Neural progenitor cell (in vitro differentiated cells): ENCODE measurements around the gene CCDC66. TPM values are rescaled to one million over a fixed set of nuclear protein-coding genes. Genes with fewer than 3 reads are reported as not detected.
"Not testable (repeated sequence)": the region's sequence is repeated elsewhere in the genome, so short reads cannot be mapped to it uniquely, and the experiment has no call there.

Experiments
- DNase-seq: peaks from one replicate; pipeline ENCODE4 v3.0.0-alpha.2; 2016; ENCODE audit warnings: low spot score
- H2AFZ ChIP-seq: fragments of 200-600 bp; sonication (generic); replicated peaks from 2 replicates; pipeline ENCODE4 v1.6.1; 2016; ENCODE audit warnings: antibody characterized with exemption
- H3F3A ChIP-seq: fragments of 200-600 bp; sonication (generic); 2 replicates; pipeline ENCODE4 v1.6.1; 2016; ENCODE audit warnings: antibody characterized with exemption, low read depth
- H3K27ac ChIP-seq: fragments of 200-600 bp; sonication (generic); 2 replicates; pipeline ENCODE4 v1.5.1; 2016; ENCODE audit warnings: mild to moderate bottlenecking
- H3K27me3 ChIP-seq: fragments of 200-600 bp; sonication (generic); 2 replicates; pipeline ENCODE4 v1.6.1; 2016; ENCODE audit warnings: mild to moderate bottlenecking, moderate library complexity
- H3K36me3 ChIP-seq: fragments of 200-600 bp; sonication (generic); 2 replicates; pipeline ENCODE4 v1.5.1; 2016
- H3K4me1 ChIP-seq: fragments of 200-600 bp; sonication (generic); 2 replicates; pipeline ENCODE4 v1.6.1; 2016; ENCODE audit warnings: mixed run types
- H3K4me2 ChIP-seq: fragments of 200-600 bp; sonication (generic); 2 replicates; pipeline ENCODE4 v1.6.1; 2016
- H3K4me3 ChIP-seq: fragments of 200-600 bp; sonication (generic); 2 replicates; pipeline ENCODE4 v1.5.1; 2016
- H3K79me2 ChIP-seq: fragments of 200-600 bp; sonication (generic); 2 replicates; pipeline ENCODE4 v1.6.1; 2016; ENCODE audit warnings: low read depth
- H3K9ac ChIP-seq: fragments of 200-600 bp; sonication (generic); 2 replicates; pipeline ENCODE4 v1.6.1; 2016
- H3K9me3 ChIP-seq: fragments of 200-600 bp; sonication (generic); 2 replicates; pipeline ENCODE4 v1.5.1; 2016; ENCODE audit warnings: low read depth
- H4K20me1 ChIP-seq: fragments of 200-600 bp; sonication (generic); 2 replicates; pipeline ENCODE4 v1.6.1; 2016; ENCODE audit warnings: low read depth
- H3K27ac Mint-ChIP-seq: 3 replicates; pipeline ENCODE4 v1.8.0; 2021; ENCODE audit warnings: mixed read lengths
- H3K27me3 Mint-ChIP-seq: 2 replicates; pipeline ENCODE4 v1.8.0; 2022; ENCODE audit warnings: low read depth, mild to moderate bottlenecking, inconsistent platforms, moderate library complexity, mixed read lengths; ENCODE audit not compliant: insufficient read depth
- H3K36me3 Mint-ChIP-seq: 3 replicates; pipeline ENCODE4 v1.8.0; 2021; ENCODE audit warnings: mixed read lengths
- H3K4me1 Mint-ChIP-seq: 3 replicates; pipeline ENCODE4 v1.8.0; 2021; ENCODE audit warnings: mixed read lengths
- H3K4me3 Mint-ChIP-seq: 3 replicates; pipeline ENCODE4 v1.8.0; 2021; ENCODE audit warnings: mild to moderate bottlenecking, moderate library complexity, mixed read lengths
- H3K9me3 Mint-ChIP-seq: 3 replicates; pipeline ENCODE4 v1.8.0; 2020; ENCODE audit warnings: mixed read lengths
- CTCF ChIP-seq: fragments of 200-600 bp; sonication (generic); IDR thresholded peaks from 2 replicates; pipeline ENCODE4 v1.5.1; 2017; ENCODE audit warnings: antibody characterized with exemption, mild to moderate bottlenecking
- EZH2 ChIP-seq: fragments of 200-600 bp; sonication (generic); IDR thresholded peaks from 2 replicates; pipeline ENCODE4 v1.6.1; 2017; ENCODE audit warnings: antibody characterized with exemption, mild to moderate bottlenecking, moderate library complexity
- EZH2phosphoT487 ChIP-seq: fragments of 200-600 bp; sonication (generic); IDR thresholded peaks from 2 replicates; pipeline ENCODE4 v1.6.1; 2017; ENCODE audit warnings: antibody characterized with exemption
- total RNA-seq: library from RNA; depleted of rRNA; stranded (reverse); fragments of >200 nt; gene quantifications from 2 replicates; pipeline ENCODE4 v1.2.3, GENCODE V29; 2015; ENCODE audit warnings: low replicate concordance

CCDC66 gene
- total RNA-seq, 1 donor from 2014 or later, result 34.1 TPM

GRCh38 chr3:56573501-56573900, 16.5 kb downstream of the CCDC66 start:
- H3K27me3 Mint-ChIP-seq, result no peaks in the 10 kb centered on the region
- no peak overlapping the region for H3K9ac ChIP-seq
- peaks cover 3% of the 10 kb centered on the region for H3K36me3 ChIP-seq
- H3K79me2 ChIP-seq, result peaks cover 6% of the 10 kb centered on the region
- no peaks in the 10 kb centered on the region for H3K27me3 ChIP-seq
- no peak for TF ChIP-seq CTCF
- TF ChIP-seq EZH2, result no peak
- no peak for TF ChIP-seq EZH2phosphoT487
- H3K9me3 Mint-ChIP-seq, result peaks cover 22% of the 10 kb centered on the region
- H2AFZ ChIP-seq, result no peak overlapping the region
- H3K36me3 Mint-ChIP-seq, result peaks cover 60% of the 10 kb centered on the region
- H3K4me1 Mint-ChIP-seq, result no peaks in the 10 kb centered on the region
- no peak overlapping the region for H3K4me3 ChIP-seq
- H3F3A ChIP-seq, result no peaks in the 10 kb centered on the region
- no peak overlapping the region for H3K4me3 Mint-ChIP-seq
- H3K4me1 ChIP-seq, result no peaks in the 10 kb centered on the region
- no peak overlapping the region for H3K27ac ChIP-seq
- no peaks in the 10 kb centered on the region for H3K9me3 ChIP-seq
- no peak overlapping the region for H3K27ac Mint-ChIP-seq
- no peaks in the 10 kb centered on the region for H4K20me1 ChIP-seq
- DNase-seq, result no peak
- H3K4me2 ChIP-seq, result no peak overlapping the region

- H3K9me3 Mint-ChIP-seq, result peaks cover 52% of the 10 kb centered on the region
Measured at GRCh38 chr3:56581941-56582340, 25.0 kb downstream of the CCDC66 start.

GRCh38 chr3:56584275-56584674, 27.3 kb downstream of the CCDC66 start:
- H4K20me1 ChIP-seq, H3K27me3 Mint-ChIP-seq, H3K9ac ChIP-seq, H3K27ac ChIP-seq, H2AFZ ChIP-seq, H3K79me2 ChIP-seq, DNase-seq, H3F3A ChIP-seq, H3K4me1 ChIP-seq, H3K36me3 ChIP-seq, H3K4me3 ChIP-seq, H3K27me3 ChIP-seq, H3K4me2 ChIP-seq, H3K4me3 Mint-ChIP-seq, H3K9me3 ChIP-seq, H3K4me1 Mint-ChIP-seq, H3K27ac Mint-ChIP-seq: not testable (repeated sequence)
- Mint-ChIP-seq H3K36me3 (peaks cover 43% of the 10 kb centered on the region), H3K9me3 (peaks cover 33% of the 10 kb centered on the region)

More at GRCh38 chr3:56581941-56582340, 25.0 kb downstream of the CCDC66 start:
- H3K79me2 ChIP-seq, H3K36me3 ChIP-seq, DNase-seq, H2AFZ ChIP-seq, H3K4me2 ChIP-seq, H3K4me1 Mint-ChIP-seq, H3K27ac Mint-ChIP-seq, H3K27me3 ChIP-seq, H3K4me3 Mint-ChIP-seq, H3K27me3 Mint-ChIP-seq, H3K27ac ChIP-seq, H4K20me1 ChIP-seq, H3K9me3 ChIP-seq, H3F3A ChIP-seq, H3K4me3 ChIP-seq, H3K9ac ChIP-seq, H3K4me1 ChIP-seq: not testable (repeated sequence)
- peaks cover 63% of the 10 kb centered on the region for H3K36me3 Mint-ChIP-seq

- no peak for TF ChIP-seq EZH2phosphoT487
- no peak for TF ChIP-seq CTCF
- TF ChIP-seq EZH2, result no peak
- Histone ChIP-seq H3K4me2 (no peak overlapping the region), H3K27me3 (no peaks in the 10 kb centered on the region), H3K4me3 (no peak overlapping the region), H3K4me1 (no peaks in the 10 kb centered on the region), H4K20me1 (no peaks in the 10 kb centered on the region), H3K79me2 (no peaks in the 10 kb centered on the region), H3F3A (no peaks in the 10 kb centered on the region), H3K9ac (no peak overlapping the region), H3K27ac (no peak overlapping the region), H2AFZ (no peak overlapping the region), H3K9me3 (no peaks in the 10 kb centered on the region), H3K36me3 (no peaks in the 10 kb centered on the region)
- no peaks in the 10 kb centered on the region for H3K27me3 Mint-ChIP-seq
- no peaks in the 10 kb centered on the region for H3K9me3 Mint-ChIP-seq
- H3K4me1 Mint-ChIP-seq, result no peaks in the 10 kb centered on the region
- H3K27ac Mint-ChIP-seq, result no peak overlapping the region
- no peak overlapping the region for H3K4me3 Mint-ChIP-seq
- peaks cover 34% of the 10 kb centered on the region for H3K36me3 Mint-ChIP-seq
- no peak for DNase-seq
Measured at GRCh38 chr3:56590814-56591213, 33.8 kb downstream of the CCDC66 start.
